NCI-H1048 (cell line): ENCODE results near the gene OSBPL5.
"Not testable (repeated sequence)": the region's sequence is repeated elsewhere in the genome, so short reads cannot be mapped to it uniquely, and the experiment has no call there.

Experiments
- DNase-seq: peaks from one replicate; lab custom pipeline; 2025; lab: John Stamatoyannopoulos, UW

OSBPL5 gene

DNA sequence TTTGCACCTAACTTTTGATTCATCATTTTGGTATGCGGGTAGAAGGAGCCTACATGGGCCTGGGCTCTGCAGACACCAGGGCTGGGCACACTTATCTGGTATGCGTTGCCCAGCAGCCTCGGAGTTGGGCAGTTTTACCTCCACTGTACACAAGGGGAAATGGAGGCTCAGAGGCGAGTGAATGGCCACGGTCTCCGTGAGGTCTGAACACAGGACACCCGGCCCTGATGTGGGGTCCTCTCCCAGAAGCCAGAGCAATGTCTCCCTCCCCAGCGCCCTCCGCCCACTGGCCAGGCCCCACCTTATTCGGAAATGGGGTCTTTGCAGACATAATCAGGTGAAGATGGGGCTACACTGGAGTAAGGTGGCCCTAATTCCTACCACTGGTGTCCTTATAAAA lies 43.7 kb downstream of the OSBPL5 start:
- DNase-seq: no peak

DNA sequence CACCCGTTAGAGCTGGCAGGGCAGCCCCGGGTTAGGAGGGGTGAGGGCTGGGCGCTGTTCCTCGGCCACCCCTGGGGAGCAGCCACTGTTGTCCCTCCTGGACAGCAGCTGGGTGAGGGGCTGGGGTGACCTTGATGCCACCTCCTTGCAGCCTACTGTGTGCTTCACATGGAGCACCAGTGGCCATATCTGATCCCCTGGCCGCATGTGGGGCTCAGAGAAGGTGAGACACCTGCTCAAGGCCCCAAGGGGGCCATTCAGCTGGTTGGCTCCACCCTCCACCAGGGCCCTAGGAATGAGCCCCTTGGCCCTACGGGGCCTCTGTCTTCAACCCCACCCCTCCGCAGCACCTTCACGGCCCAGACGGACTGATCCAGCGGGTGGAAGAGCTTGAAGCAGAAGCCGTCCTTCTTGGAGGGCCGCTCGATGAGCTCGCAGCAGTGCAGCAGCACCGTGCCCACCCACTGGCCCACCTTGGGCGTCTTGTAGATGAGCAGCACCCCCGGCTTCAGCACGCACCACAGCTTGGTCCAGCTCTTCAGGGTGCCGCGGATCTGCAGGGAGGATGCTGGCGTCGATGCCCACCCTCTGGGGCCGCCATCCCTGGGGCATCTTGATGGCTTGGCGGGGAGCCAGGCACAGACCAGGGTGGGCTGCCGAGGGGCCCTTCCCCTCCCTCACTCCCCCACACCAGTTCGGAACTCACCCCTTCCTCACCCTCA lies 44.9 kb downstream of the OSBPL5 start:
- no peak for DNase-seq

DNA sequence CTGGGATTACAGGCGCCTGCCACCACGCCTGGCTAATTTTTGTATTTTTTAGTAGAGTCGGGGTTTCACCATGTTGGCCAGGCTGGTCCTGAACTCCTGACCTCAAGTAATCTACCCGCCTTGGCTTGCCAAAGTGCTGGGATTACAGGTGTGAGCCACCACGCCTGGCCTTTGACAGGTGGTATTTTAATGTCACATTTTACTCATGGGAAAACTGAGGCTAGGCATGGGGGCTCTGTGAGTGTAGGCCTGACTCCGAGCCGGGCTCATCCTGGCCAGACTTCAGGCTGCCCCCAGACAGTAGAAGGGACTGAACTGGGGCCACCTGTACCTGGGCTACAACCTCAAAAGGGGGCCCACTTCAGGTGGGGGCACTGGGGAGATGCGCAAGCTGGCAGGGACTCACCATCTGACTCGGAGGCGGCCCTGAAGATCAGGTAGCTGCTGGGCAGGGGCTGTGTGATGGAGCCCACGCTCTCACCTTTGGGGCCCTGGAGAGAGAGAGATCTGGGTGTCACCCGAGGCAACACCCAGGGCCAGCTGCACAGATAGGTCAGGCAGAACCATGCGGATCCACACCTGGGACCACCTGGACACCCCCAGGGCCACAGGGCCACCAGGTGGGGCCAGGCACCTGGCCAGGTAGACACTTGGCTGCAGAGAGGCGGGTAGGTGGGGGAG lies 45.8 kb downstream of the OSBPL5 start:
- no peak for DNase-seq

DNA sequence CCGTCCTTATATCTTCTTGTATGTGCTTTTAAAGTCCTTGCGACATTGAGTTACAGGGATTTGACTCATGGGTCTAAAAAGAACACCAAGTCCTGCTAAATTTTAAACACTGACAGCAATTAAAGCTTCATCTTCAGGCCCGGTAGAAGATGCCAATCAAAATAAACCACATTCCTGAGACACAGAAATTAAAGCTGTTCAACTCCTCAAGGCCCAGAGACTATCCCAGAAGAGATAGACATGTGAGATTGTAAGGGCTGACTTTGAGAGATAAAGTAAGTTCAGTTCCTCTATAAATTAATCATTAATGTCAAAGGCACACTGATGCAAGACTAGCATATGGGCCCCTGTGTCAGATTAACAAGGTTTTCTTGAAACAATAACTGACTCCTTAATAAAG lies 49.8 kb downstream of the OSBPL5 start:
- DNase-seq: no peak

DNA sequence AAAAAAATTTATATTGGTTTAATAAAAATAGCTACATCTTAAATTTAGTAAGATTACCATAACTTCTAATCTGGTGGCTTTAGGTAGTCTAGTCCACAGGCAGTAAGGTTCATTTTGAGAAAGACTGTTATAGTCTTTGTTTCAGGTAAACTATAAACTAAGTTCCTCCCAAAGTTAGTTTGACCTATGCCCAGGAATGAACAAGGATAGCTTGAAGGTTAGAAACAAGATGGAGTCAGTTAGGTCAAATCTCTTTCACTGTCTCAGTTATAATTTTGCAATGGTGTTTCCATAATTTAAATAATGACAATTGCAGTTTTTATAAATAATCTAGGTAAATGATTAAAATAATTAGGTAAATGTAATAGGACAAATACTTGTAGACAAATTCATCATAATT lies 51.4 kb downstream of the OSBPL5 start:
- not testable (repeated sequence) for DNase-seq

DNA sequence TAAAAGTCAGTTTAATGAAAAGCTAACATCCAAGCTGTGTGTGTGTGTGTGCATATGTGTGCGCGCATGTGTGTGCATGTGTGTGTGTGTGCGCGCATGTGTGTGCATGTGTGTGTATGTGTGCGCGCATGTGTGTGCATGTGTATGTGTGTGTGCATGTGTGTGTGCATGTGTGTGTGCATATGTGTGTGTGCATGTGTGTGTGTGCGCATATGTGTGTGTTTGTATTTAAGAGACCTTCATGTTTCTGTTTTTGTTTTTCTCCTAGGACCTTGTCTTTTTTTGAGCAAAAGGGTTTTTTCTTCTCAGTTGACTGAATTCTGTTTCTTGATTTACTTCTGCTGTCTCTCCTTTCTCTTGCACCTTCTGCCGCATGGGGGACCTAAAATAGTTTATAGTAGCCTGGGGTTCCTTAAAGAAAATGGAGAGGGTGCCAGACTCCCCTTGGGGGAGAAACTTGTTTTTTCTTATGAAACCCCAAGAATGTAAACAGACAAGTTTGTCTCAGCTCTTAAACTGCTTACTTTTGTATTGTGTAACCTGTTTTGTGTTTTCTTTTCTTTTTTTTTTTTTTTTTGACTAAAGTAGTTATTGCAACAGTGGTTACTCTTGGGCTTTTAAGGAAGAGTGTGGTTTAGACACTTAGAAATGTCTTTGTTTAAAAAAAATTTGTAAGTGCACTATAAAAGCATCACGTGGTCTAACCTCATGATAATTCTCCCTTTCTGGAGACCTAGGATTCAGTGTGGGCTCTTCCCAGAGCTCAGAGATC lies 53.0 kb downstream of the OSBPL5 start:
- DNase-seq: no peak

DNA sequence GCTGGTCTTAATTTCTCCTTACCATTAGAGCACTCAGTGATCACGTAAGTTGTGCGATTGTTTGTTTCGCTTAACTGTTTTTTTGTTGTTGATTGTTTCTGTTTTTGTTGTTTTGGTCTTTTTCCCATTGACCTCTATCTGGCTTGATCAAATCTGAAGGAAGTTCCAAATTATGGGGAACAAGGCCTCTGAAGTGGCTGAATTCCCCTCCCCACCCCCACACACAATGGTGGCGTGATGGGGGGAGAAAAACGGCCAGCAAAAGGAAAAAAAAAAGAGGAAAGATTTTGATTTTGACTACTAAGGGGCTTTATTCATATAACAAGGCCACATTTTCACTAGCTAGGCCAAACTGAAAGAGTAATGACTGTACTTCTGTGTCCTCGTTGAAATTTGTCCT lies 53.6 kb downstream of the OSBPL5 start:
- DNase-seq: no peak

DNA sequence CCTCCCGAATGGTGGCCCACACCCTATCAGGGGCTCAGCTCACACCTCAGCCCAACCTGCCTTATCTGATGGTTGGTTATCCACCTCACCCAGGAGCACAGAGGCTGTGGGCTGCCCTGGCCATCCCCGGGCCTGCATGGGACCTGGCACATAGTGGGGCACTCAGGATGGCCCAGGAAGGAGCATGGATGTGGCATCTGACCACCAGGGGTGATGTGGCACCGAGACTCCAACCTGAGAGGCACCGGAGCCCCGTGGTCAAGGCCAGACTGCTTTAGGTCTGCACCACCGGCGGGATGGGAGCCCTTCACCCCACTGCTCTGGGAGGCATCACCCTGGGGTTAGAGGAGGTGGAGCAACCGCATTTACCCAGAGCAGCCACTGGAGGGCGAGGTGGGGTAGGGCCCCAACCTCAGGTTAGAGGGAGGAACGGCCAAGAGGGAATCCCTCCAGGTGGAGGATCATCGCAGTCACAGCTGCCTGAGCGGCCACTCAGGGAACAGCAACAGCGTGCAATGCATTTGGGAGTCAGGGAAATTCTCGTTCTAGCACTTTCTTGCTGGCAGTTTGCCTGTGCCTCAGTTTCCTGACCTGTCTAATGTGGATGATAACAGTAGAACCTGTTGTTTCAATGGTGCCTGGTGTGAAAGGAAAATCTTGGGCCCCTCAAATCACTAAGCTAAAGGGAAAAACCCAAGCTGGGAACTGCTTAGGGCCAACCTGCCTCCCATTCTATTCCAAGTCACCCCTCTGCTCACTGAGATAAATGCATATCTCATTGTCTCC lies 55.0 kb downstream of the OSBPL5 start:
- DNase-seq: no peak

DNA sequence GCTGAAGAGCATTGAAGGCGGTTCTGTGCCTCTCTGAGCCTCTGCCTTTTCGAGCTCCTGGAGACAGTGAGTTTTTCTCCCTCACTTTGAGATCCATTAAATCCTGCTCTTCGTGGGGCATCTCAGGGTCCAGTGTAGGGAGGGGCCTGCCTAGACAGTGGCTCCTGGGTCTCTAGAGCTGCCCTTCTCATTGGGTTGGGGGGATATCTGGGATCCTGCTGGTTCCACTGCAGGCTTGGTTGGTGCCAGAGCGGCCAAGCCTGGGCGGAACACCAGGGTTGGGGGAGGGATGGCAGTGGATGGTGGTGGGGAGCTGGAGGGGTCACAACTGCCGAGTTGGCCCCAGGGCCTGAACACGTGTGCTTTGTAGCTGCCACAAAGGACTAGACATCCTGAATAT lies 55.7 kb downstream of the OSBPL5 start:
- DNase-seq: no peak

DNA sequence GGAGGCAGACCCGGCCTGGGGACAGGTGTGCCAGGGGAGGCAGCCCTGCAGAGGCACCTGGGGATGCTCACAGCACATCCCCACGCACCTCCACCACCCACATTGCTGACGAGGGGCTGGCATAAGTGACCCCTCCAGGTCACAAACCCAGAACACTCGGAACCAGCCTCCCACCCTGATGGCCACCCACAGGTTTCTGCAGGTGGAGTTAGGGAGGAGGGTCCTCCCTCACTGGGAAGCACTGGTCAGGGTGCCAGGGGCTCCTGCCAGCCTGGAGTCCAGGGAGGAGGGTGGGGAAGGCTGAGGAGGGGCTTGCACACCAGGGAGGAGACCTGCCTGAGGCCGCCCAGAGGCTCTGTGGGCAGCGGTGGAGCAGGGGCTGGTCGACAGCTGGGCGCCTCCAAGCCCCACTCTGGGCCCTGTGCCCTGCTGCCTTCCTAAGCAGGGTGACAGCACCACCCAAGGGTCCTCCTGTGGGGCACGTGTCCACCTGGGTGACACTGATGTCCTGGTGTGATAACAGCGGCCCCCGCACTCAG lies 56.9 kb downstream of the OSBPL5 start:
- no peak for DNase-seq

DNA sequence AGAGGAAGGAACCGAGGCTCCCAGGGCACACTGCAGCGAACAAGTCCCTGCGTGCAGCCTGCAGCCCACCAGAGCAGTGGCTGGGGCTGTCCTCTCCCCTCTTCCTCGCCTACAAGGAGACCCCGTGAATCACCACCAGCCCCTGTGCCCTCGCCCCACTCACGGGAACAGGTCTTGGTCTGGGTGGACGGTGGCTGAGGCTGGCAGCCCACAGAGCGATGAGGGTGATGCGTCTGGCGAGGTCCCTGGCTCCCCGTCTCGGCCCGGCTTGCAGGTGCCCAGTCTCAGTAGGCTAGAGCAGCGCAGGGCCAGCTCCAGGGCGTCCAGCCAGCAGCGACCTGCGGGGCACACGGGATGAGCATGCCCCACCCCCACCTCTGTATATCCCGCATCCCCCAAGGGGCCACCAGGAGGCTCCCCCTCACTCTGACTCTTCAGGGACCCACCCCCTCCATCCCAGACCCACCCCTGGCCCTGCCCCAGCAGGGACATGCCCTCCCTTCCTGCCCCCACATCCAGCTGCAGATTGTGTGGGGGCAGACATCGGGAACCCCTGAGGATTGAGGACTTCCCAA lies 57.4 kb downstream of the OSBPL5 start:
- no peak for DNase-seq

DNA sequence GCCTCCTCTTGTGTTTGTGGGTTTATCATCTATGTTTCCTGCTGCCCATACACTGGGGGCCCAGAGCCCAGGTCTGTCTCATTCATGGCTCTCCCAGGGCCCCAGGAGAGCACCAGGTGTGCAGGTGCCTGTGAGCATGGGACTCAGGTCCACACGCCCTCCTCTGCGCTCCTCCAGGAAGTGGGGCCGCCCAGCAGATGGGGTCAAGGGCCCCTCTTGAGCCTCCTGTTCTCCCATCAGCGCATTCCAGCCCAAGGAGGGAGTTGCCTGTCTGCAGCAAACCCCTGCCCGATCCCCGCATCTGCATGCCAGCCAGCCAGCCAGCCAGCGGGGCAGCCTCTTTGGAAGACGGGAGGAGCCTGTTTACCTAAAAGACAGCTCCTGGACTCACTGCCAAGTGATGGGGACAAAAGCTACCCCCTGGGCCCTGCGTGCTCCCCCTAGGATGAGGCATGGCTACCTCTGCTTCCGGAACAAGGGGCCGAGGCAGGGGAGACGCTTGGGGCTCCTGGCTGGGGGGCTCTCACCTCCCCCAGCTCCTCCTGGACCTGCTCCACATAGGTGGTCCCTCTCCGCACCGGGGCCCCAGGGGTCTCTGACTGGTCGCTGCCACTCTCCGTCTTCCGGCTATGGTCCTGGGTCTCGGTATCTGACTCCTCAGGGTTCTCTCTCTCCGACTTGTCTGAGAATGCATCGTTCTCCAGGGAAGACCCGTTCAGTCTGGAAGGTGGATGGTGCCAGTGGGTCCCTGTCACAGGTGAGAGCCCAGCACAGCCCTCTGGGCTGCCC lies 58.2 kb downstream of the OSBPL5 start:
- DNase-seq: no peak

DNA sequence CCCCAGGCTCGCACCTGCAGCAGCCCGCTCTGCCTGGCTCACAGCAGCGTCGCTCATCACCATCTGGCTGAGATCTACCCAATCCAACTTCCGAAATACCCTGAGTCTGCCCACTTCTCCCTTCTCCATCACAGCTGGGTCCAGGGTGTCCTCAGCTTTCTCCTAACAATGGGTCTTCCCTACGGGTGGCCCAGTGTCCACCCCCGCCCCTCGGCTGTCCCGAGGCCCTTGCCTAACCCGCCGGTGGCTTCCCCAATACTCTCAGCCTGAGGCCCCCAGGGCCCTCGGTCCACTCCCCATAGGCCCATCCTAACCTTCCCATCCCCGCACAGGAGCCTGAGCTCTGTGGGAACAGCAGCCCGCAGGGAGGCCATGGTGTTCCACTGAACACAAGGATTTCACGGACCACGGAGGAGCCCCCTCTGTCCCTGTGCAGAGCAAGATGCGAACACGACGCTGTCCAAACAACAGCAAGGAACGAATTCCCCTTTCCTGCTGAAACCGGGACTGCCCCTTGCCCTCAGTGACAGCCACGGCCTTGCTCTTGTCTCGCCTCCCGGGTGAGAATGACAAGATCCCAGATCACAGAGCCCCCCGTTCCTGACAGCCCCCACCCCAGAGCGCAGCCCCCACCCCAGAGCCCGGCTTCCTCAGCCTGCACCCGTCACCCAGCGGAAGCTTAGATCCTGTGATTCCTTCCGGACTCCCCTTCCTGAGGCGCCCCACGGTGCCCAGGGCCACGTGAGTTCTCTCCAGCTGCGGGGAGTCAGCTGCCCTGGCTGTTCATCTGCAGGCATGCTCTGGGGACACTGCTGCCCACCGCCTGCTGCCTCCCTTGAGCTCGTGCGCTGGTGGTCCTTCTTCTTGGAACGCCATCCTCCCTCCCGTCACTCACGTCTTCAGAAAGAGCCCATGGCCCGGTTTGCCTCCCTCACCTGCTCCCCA lies 59.0 kb downstream of the OSBPL5 start:
- DNase-seq: no peak

DNA sequence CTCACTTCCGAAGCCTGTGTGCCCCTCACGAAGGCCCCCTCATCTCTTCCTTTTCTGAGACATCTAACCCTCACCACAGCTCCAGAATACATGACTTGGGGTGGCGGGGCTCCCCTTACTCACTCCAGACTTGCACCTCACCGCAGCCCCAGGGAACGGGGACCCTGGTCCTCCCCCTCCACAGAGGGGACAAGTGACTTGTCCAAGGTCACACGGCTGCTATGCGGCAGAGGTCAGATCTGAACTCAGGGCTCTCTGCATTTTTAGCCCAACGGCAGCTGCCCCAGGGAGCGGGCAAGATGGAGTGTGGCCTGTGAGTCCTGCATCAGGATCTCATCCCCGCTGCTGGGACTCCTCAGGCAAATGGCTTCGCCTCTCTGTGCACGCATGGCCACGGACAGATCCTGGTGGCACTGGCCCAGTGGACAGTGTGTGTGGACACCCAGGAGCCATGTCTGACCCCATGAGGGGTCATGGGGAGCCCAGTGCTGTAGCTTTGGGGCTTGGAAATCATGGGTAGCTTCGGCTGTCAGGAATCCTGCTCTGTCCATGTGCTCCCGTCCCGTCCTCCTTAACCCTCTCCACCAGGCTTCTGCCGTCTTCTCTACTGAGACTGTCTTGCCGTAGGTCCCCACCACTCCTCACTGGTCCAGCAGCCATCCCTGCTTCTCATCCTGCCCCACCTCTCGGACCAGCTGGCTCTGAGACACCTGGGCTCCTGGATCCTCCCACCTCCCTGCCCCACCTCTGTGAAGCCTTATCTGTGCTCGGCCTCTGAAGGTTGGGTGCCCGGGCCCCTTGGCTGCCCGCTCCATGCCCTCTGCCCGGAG lies 59.9 kb downstream of the OSBPL5 start:
- no peak for DNase-seq

DNA sequence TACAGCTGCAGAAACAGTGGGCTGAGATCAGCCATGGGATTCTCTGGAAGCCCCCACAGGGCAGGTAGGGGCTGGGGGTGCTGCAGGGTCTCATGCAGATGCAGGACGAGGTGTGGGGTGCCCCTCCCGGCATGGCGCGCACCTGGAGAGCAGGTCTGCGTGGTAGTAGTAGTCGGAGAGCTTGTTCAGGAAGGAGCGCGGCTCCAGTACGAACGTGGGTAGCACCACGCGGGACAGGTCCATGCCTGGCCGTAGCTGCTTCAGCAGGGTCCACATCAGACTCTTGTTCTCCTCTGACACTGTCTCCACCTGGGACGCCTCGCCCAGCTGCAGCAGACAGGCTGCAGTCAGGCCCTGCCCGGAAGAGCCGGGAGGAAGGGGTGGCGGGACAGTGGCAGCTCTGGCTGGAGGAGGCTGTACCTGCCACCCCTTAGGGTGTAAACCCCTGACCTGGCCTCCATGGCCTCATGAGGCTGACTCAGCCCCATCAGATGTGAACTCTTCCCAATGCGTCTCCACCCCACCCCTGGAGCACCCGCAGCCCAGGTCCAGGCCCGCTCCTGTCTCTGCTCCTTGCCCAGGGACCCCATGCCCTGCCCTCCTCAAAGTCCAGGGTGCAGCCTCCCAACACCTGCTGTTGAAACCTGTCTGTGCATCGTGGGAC lies 60.9 kb downstream of the OSBPL5 start:
- no peak for DNase-seq

DNA sequence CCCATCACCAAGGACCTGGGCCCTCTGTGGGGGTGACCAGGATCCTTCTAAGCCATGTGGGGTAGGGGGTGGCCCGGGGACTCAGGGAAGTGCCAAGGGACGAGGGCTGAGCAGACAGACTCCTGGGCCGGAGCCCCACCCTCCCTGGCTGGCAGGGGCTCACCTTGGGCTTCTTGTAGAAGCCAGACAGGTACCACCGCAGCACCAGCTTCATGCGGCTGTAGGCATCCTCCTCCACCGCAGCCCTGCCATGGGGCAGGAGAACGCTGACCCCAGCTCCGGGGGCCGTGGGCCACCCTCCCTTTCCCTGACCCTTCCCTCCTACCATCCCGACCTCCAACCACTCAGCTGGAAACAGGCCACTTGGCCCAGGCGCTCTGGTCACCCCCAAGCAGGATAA lies 62.0 kb downstream of the OSBPL5 start:
- DNase-seq: no peak

DNA sequence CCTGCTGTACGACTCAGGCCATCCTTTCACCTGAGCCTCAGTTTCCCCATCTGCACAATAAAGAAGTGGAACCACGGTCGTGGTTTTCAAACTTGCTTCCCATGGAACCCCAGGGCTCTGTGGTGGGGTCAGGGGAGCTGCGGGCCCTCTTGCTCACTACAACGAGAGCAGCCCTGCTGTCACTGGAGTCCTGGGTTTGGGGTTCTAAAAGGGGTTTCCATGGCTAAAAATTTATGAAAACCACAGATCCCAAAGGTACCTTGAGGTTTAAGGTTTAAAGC lies 62.5 kb downstream of the OSBPL5 start:
- no peak for DNase-seq

DNA sequence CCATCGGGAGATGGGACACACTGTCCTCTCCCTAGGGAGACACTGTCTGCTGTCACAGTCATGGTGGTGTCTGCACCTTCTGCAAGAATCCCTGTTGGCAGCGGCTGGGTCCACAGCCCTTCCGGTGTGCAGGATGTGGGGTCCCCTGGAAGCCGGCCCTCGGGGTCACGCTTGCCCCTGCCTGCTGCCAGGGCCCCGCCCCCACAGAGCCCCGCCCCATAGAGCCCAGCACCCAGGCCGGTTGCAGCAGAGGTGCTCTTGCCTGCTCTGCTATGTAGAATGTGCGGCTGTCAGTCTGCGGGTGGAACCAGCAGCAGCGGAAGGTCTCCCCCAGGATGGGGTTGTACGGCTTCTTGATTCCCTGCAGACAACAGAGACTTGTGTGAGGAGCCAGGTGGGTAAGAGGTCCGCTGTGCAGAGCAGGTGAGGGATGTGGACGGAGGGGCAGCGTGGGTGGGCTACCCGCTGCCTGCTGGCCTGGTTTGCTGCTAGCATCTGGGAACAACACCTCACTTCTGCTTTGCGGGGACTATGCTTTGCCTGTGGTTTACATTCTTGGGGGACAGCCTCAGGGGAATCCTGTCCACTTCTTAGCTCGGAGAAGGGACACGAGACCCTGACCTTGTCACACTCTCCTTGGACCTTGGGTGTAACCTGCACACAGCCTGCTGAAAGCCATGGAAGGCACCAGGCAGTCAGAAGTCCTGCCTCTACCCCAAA lies 63.0 kb downstream of the OSBPL5 start:
- DNase-seq: no peak
